IMR-90 (cell line): Measurements from ENCODE around the gene ACOX1.

Experiments
- BHLHE40 ChIP-seq: fragments of 150-350 bp; IDR thresholded peaks from 2 replicates; pipeline ENCODE4 v1.6.1; 2016; ENCODE audit warnings: mild to moderate bottlenecking, low read depth, low read length
- CTCF ChIP-seq: conservative IDR thresholded peaks from 2 replicates; pipeline ENCODE4 v1.5.1; 2012; ENCODE audit warnings: mild to moderate bottlenecking, low read depth, low read length, improper control_type of control experiment
- FOS ChIP-seq: fragments of 150-350 bp; IDR thresholded peaks from 2 replicates; pipeline ENCODE4 v1.6.1; 2016; ENCODE audit warnings: low read depth, low read length
- NFE2L2 ChIP-seq: fragments of 150-350 bp; IDR thresholded peaks from 2 replicates; pipeline ENCODE4 v1.6.1; 2016; ENCODE audit warnings: low read depth, mild to moderate bottlenecking, low read length
- RAD21 ChIP-seq: IDR thresholded peaks from 2 replicates; pipeline ENCODE4 v1.6.1; 2012; ENCODE audit warnings: low read length, improper control_type of control experiment

- no peak for TF ChIP-seq CTCF
- TF ChIP-seq RAD21 = no peak
- TF ChIP-seq FOS = no peak
- no peak for TF ChIP-seq NFE2L2
- no peak for TF ChIP-seq BHLHE40
These were observed 76.6 kb downstream of the ACOX1 start for GRCh38 chr17:75902406-75902805.
